Measurements from ENCODE around the gene KIAA0319L.

GRCh38 chr1:35530168-35530567 is 27.0 kb downstream of the KIAA0319L start:
- TF ChIP-seq REST (IDR thresholded peaks at IDR 0.05) = no peak
- no peak for TF ChIP-seq CTCF (IDR thresholded peaks at IDR 0.05; ENCODE audit: low read depth, low read length, missing input control)
- no peak for TF ChIP-seq YY1 (IDR thresholded peaks at IDR 0.05)
- no peak for TF ChIP-seq ZBTB33 (IDR thresholded peaks at IDR 0.05)

All from liver (tissue), 2 donors.